EH (cell line): Measurements from ENCODE around the gene SORCS1.

Experiments
- DNase-seq: peaks from one replicate; pipeline ENCODE4 v3.0.0-alpha.2; 2015; ENCODE audit warnings: low read depth

The SORCS1 gene

GRCh38 chr10:106534441-106534840 is 630.1 kb downstream of the SORCS1 start:
- DNase-seq = no peak

GRCh38 chr10:106528702-106529101 is 635.8 kb downstream of the SORCS1 start:
- no peak for DNase-seq

DNA sequence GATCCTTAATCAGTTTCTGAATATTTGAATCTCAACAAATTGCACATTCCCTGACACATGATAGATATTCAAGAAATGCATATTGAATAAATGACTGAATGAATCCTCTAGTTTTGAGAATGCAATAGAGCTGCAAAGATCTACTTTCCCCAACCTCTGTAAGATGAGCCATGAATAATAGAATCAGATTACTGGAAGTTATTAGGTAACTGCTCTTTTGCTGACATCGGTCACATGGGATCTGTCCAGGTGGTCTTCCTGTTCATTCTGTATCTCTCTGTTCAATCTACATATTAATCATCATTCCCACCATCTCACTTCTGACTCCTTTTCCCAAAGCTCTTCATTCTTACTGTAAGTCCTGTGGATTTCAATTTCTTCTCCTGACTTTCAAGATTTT is 638.7 kb downstream of the SORCS1 start:
- DNase-seq = no peak
